Smooth muscle cell (in vitro differentiated cells): ENCODE results near the gene DHDH. TPM values are rescaled to one million over a fixed set of nuclear protein-coding genes. Genes with fewer than 3 reads are reported as not detected.

Experiments
- DNase-seq: peaks from one replicate; lab custom pipeline; 2025; ENCODE audit not compliant: unreplicated experiment; lab: John Stamatoyannopoulos, UW
- H2AFZ ChIP-seq: fragments of 200-600 bp; sonication (generic); 2 replicates; pipeline ENCODE4 v1.6.0; 2016; ENCODE audit warnings: antibody characterized with exemption, low read depth, mild to moderate bottlenecking
- H3F3A ChIP-seq: fragments of 200-600 bp; sonication (generic); 2 replicates; pipeline ENCODE4 v1.6.0; 2017; ENCODE audit warnings: antibody characterized with exemption, low read depth
- H3K27ac ChIP-seq: fragments of 200-600 bp; sonication (generic); 2 replicates; pipeline ENCODE4 v1.5.1; 2016; ENCODE audit warnings: low read depth, mild to moderate bottlenecking
- H3K27me3 ChIP-seq: fragments of 200-600 bp; sonication (generic); 2 replicates; pipeline ENCODE4 v1.6.1; 2016; ENCODE audit warnings: low read depth, mild to moderate bottlenecking
- H3K36me3 ChIP-seq: fragments of 200-600 bp; sonication (generic); 2 replicates; pipeline ENCODE4 v1.5.1; 2016; ENCODE audit warnings: low read depth
- H3K4me1 ChIP-seq: fragments of 200-600 bp; sonication (generic); 2 replicates; pipeline ENCODE4 v1.5.1; 2016; ENCODE audit warnings: low read depth
- H3K4me2 ChIP-seq: fragments of 200-600 bp; sonication (generic); 2 replicates; pipeline ENCODE4 v1.6.0; 2016; ENCODE audit warnings: mild to moderate bottlenecking
- H3K4me3 ChIP-seq: fragments of 200-600 bp; sonication (generic); 2 replicates; pipeline ENCODE4 v1.5.1; 2016; ENCODE audit warnings: mild to moderate bottlenecking
- H3K79me2 ChIP-seq: fragments of 200-600 bp; sonication (generic); 2 replicates; pipeline ENCODE4 v1.6.0; 2016; ENCODE audit warnings: low read depth, mild to moderate bottlenecking
- H3K9ac ChIP-seq: fragments of 200-600 bp; sonication (generic); 2 replicates; pipeline ENCODE4 v1.6.0; 2016; ENCODE audit warnings: low read depth
- H3K9me3 ChIP-seq: fragments of 200-600 bp; sonication (generic); replicated peaks from 2 replicates; pipeline ENCODE4 v1.5.1; 2016; ENCODE audit warnings: low read depth
- H4K20me1 ChIP-seq: fragments of 200-600 bp; sonication (generic); 2 replicates; pipeline ENCODE4 v1.6.0; 2016; ENCODE audit warnings: low read depth
- WGBS: methylation state at CpG from one replicate; pipeline ENCODE4 v1.1.7; 2016; ENCODE audit warnings: low lambda C conversion rate; 5-methylcytosine and 5-hydroxymethylcytosine counted together
- polyA plus RNA-seq: library from polyadenylated mRNA; unstranded; fragments of >200 nt; fragmentation: Nextera tagmentation; extraction: Ambion mirVana; gene quantifications from 2 replicates; pipeline ENCODE4 v1.2.1, GENCODE V29; 2016
- total RNA-seq: library from RNA; depleted of rRNA; stranded (reverse); fragments of >200 nt; gene quantifications from 2 replicates; pipeline ENCODE4 v1.2.3, GENCODE V29; 2014
- TF ChIP-seq, protein P1 (sequence below): fragments of 200-600 bp; sonication (generic); IDR thresholded peaks from 2 replicates; pipeline ENCODE4 v1.5.1; 2017; ENCODE audit warnings: borderline replicate concordance, mild to moderate bottlenecking, antibody characterized with exemption; ENCODE audit not compliant: insufficient read depth, poor library complexity, severe bottlenecking

The DHDH gene
- total and polyA plus RNA-seq, 2 experiments from 2014 or later: 0.27 to 1.0 TPM

DNA sequence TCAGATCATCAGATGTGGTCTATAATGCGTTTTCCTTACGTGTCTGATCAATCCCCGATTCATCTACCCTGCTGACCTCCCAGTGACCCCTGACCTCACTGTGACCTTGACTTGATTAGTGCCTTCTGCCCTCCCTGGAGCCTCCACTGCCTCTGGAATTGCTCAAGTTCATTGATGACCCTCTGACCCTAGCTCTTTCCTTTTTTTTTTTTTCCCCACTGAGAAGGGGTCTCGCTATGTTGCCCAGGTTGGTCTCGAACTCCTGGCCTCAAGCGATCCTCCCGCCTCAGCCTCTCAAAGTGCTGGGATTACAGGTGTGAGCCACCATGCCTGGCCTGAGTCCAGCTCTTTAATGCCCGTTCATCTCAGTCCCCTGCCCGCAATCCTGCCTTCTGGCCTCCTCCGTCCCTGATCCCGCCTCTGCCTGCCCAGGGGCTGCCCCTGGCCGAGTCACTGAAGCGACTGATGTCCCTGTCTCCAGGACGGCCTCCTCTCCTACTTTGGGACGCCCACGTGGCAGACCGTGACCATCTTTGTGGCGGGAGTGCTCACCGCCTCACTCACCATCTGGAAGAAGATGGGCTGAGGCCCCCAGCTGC, 27.7 kb downstream of the DHDH start:
- Histone ChIP-seq H3F3A (peaks cover 22% of the 10 kb centered on the region), H3K27ac (peak overlapping the region; percentile 100), H3K27me3 (no peaks in the 10 kb centered on the region), H3K9ac (no peak overlapping the region), H2AFZ (no peak overlapping the region), H3K36me3 (no peaks in the 10 kb centered on the region), H4K20me1 (peaks cover 9% of the 10 kb centered on the region), H3K4me1 (peaks cover 18% of the 10 kb centered on the region), H3K9me3 (no peaks in the 10 kb centered on the region), H3K79me2 (peaks cover 26% of the 10 kb centered on the region), H3K4me2 (no peak overlapping the region), H3K4me3 (no peak overlapping the region)
- WGBS: 72% methylated on average over 19 of the region's 19 CpGs
- TF ChIP-seq, protein P1, sequence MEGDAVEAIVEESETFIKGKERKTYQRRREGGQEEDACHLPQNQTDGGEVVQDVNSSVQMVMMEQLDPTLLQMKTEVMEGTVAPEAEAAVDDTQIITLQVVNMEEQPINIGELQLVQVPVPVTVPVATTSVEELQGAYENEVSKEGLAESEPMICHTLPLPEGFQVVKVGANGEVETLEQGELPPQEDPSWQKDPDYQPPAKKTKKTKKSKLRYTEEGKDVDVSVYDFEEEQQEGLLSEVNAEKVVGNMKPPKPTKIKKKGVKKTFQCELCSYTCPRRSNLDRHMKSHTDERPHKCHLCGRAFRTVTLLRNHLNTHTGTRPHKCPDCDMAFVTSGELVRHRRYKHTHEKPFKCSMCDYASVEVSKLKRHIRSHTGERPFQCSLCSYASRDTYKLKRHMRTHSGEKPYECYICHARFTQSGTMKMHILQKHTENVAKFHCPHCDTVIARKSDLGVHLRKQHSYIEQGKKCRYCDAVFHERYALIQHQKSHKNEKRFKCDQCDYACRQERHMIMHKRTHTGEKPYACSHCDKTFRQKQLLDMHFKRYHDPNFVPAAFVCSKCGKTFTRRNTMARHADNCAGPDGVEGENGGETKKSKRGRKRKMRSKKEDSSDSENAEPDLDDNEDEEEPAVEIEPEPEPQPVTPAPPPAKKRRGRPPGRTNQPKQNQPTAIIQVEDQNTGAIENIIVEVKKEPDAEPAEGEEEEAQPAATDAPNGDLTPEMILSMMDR: no peak
- no peak for DNase-seq

GRCh38 chr19:48961673-48962028, 28.2 kb downstream of the DHDH start:
- Histone ChIP-seq H3K9ac (no peak overlapping the region), H3K27me3 (no peaks in the 10 kb centered on the region), H3K4me2 (no peak overlapping the region), H3K79me2 (peaks cover 28% of the 10 kb centered on the region), H3K4me1 (peaks cover 23% of the 10 kb centered on the region), H3K27ac (peak overlapping the region; percentile 100), H3K9me3 (no peaks in the 10 kb centered on the region), H3F3A (peaks cover 27% of the 10 kb centered on the region), H4K20me1 (peaks cover 14% of the 10 kb centered on the region), H3K36me3 (no peaks in the 10 kb centered on the region), H2AFZ (no peak overlapping the region), H3K4me3 (no peak overlapping the region)
- TF ChIP-seq, protein P1: no peak
- 81% methylated on average over 12 of the region's 12 CpGs for WGBS
- no peak for DNase-seq

DNA sequence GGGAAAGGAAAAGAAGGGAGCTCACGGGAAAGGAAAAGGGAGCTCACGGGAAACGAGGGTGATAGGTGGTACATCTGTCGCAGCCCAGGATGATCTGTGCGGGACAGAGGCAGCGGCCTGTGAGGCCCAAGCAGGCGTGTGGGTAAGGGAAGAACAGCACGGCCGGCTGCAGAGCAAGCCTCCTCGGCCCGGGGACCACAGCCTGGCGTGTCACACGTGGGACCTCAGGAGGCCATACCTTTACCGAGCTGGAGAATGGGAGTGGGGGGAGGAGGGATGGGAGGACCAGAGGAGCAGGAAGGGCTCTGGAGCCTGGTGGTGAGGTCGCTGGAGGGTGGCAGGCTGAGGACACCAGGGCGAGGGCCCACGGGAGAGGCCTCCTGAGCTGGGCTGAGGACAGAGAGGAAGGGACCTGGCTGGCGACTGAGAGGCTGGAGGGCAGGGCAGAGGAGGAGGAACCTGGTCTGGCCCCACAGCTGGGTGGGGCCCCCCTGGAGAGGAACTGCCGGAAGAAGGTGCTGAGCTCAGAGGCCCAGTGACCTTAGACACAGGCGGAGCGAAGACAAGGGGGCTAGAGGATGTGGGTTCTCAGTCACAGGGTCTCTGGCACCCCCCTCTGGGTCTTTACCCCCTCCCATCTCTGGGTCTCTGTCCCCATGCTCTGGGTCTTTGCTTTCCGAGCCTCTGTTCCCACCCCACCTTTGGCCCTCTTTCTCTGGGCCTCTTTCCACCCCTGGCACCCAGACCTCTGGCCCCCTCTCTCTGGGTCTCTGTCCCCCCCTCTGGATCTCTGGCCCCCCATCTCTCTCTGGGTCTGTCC, 28.7 kb downstream of the DHDH start:
- Histone ChIP-seq H3K4me1 (peaks cover 25% of the 10 kb centered on the region), H3K36me3 (no peaks in the 10 kb centered on the region), H2AFZ (no peak overlapping the region), H3F3A (peaks cover 31% of the 10 kb centered on the region), H3K27me3 (no peaks in the 10 kb centered on the region), H4K20me1 (peaks cover 20% of the 10 kb centered on the region), H3K4me3 (no peak overlapping the region), H3K27ac (peak overlapping the region; percentile 100), H3K79me2 (peaks cover 26% of the 10 kb centered on the region), H3K9ac (peak overlapping the region; percentile 15), H3K4me2 (no peak overlapping the region), H3K9me3 (no peaks in the 10 kb centered on the region)
- TF ChIP-seq, protein P1: no peak
- WGBS: 57% methylated on average over 19 of the region's 22 CpGs
- no peak for DNase-seq
